Smooth muscle cell (in vitro differentiated cells): Measurements from ENCODE around the gene ZNF552. TPM values are rescaled to one million over a fixed set of nuclear protein-coding genes. Genes with fewer than 3 reads are reported as not detected.
"Not testable (repeated sequence)": the region's sequence is repeated elsewhere in the genome, so short reads cannot be mapped to it uniquely, and the experiment has no call there.

ENCODE experiments used
- DNase-seq: peaks from one replicate; lab custom pipeline; 2025; ENCODE audit not compliant: unreplicated experiment; lab: John Stamatoyannopoulos, UW
- H2AFZ ChIP-seq: fragments of 200-600 bp; sonication (generic); 2 replicates; pipeline ENCODE4 v1.6.0; 2016; ENCODE audit warnings: antibody characterized with exemption, low read depth, mild to moderate bottlenecking
- H3F3A ChIP-seq: fragments of 200-600 bp; sonication (generic); 2 replicates; pipeline ENCODE4 v1.6.0; 2017; ENCODE audit warnings: antibody characterized with exemption, low read depth
- H3K27ac ChIP-seq: fragments of 200-600 bp; sonication (generic); 2 replicates; pipeline ENCODE4 v1.5.1; 2016; ENCODE audit warnings: low read depth, mild to moderate bottlenecking
- H3K27me3 ChIP-seq: fragments of 200-600 bp; sonication (generic); 2 replicates; pipeline ENCODE4 v1.6.1; 2016; ENCODE audit warnings: low read depth, mild to moderate bottlenecking
- H3K36me3 ChIP-seq: fragments of 200-600 bp; sonication (generic); 2 replicates; pipeline ENCODE4 v1.5.1; 2016; ENCODE audit warnings: low read depth
- H3K4me1 ChIP-seq: fragments of 200-600 bp; sonication (generic); 2 replicates; pipeline ENCODE4 v1.5.1; 2016; ENCODE audit warnings: low read depth
- H3K4me2 ChIP-seq: fragments of 200-600 bp; sonication (generic); 2 replicates; pipeline ENCODE4 v1.6.0; 2016; ENCODE audit warnings: mild to moderate bottlenecking
- H3K4me3 ChIP-seq: fragments of 200-600 bp; sonication (generic); 2 replicates; pipeline ENCODE4 v1.5.1; 2016; ENCODE audit warnings: mild to moderate bottlenecking
- H3K79me2 ChIP-seq: fragments of 200-600 bp; sonication (generic); 2 replicates; pipeline ENCODE4 v1.6.0; 2016; ENCODE audit warnings: low read depth, mild to moderate bottlenecking
- H3K9ac ChIP-seq: fragments of 200-600 bp; sonication (generic); 2 replicates; pipeline ENCODE4 v1.6.0; 2016; ENCODE audit warnings: low read depth
- H3K9me3 ChIP-seq: fragments of 200-600 bp; sonication (generic); replicated peaks from 2 replicates; pipeline ENCODE4 v1.5.1; 2016; ENCODE audit warnings: low read depth
- H4K20me1 ChIP-seq: fragments of 200-600 bp; sonication (generic); 2 replicates; pipeline ENCODE4 v1.6.0; 2016; ENCODE audit warnings: low read depth
- WGBS: methylation state at CpG from one replicate; pipeline ENCODE4 v1.1.7; 2016; ENCODE audit warnings: low lambda C conversion rate; 5-methylcytosine and 5-hydroxymethylcytosine counted together
- polyA plus RNA-seq: library from polyadenylated mRNA; unstranded; fragments of >200 nt; fragmentation: Nextera tagmentation; extraction: Ambion mirVana; gene quantifications from 2 replicates; pipeline ENCODE4 v1.2.1, GENCODE V29; 2016
- total RNA-seq: library from RNA; depleted of rRNA; stranded (reverse); fragments of >200 nt; gene quantifications from 2 replicates; pipeline ENCODE4 v1.2.3, GENCODE V29; 2014
- TF ChIP-seq, protein P1 (sequence below): fragments of 200-600 bp; sonication (generic); IDR thresholded peaks from 2 replicates; pipeline ENCODE4 v1.5.1; 2017; ENCODE audit warnings: borderline replicate concordance, mild to moderate bottlenecking, antibody characterized with exemption; ENCODE audit not compliant: insufficient read depth, poor library complexity, severe bottlenecking

ZNF552 gene
- total and polyA plus RNA-seq, 2 experiments from 2014 or later: 1.9 to 6.7 TPM

DNA sequence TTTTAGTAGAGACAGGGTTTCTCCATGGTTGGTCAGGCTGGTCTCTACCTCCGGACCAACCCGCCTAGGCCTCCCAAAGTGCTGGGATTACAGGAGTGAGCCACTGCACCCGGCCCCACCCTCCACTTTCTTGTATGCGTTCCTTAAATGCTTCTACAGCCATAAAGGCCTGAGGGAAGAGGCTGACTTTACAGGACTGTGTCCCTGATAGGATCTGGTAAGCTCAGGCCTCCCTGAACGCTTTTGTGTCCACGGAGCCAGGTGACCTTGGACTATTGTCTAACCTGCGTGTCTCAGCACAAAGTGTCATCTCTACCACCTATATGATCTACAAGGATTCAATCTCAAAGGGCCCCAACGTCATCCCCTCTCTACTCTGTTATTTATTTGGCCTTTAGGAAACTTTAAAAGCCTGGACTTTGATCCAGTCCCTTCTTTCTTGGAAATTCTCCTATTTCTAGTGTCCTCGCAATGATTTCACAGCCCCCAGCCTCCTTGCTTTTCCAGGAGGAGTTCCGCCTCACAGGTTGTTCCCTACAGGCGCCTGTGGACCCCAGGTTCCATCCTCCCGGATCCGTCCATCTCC is 701 bp downstream of the ZNF552 start:
- Histone ChIP-seq H3K9ac (peak overlapping the region; percentile 64), H3K27ac (peak overlapping the region; percentile 75), H3K36me3 (no peaks in the 10 kb centered on the region), H3K9me3 (no peaks in the 10 kb centered on the region), H3K4me2 (peak overlapping the region; percentile 96), H4K20me1 (peaks cover 25% of the 10 kb centered on the region), H3K4me1 (peaks cover 4% of the 10 kb centered on the region), H3K4me3 (peak overlapping the region; percentile 88), H3K27me3 (no peaks in the 10 kb centered on the region), H2AFZ (peak overlapping the region; percentile 52), H3K79me2 (peaks cover 36% of the 10 kb centered on the region), H3F3A (no peaks in the 10 kb centered on the region)
- no peak for DNase-seq
- 10% methylated on average over 13 of the region's 13 CpGs for WGBS
- TF ChIP-seq, protein P1, sequence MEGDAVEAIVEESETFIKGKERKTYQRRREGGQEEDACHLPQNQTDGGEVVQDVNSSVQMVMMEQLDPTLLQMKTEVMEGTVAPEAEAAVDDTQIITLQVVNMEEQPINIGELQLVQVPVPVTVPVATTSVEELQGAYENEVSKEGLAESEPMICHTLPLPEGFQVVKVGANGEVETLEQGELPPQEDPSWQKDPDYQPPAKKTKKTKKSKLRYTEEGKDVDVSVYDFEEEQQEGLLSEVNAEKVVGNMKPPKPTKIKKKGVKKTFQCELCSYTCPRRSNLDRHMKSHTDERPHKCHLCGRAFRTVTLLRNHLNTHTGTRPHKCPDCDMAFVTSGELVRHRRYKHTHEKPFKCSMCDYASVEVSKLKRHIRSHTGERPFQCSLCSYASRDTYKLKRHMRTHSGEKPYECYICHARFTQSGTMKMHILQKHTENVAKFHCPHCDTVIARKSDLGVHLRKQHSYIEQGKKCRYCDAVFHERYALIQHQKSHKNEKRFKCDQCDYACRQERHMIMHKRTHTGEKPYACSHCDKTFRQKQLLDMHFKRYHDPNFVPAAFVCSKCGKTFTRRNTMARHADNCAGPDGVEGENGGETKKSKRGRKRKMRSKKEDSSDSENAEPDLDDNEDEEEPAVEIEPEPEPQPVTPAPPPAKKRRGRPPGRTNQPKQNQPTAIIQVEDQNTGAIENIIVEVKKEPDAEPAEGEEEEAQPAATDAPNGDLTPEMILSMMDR: no peak

DNA sequence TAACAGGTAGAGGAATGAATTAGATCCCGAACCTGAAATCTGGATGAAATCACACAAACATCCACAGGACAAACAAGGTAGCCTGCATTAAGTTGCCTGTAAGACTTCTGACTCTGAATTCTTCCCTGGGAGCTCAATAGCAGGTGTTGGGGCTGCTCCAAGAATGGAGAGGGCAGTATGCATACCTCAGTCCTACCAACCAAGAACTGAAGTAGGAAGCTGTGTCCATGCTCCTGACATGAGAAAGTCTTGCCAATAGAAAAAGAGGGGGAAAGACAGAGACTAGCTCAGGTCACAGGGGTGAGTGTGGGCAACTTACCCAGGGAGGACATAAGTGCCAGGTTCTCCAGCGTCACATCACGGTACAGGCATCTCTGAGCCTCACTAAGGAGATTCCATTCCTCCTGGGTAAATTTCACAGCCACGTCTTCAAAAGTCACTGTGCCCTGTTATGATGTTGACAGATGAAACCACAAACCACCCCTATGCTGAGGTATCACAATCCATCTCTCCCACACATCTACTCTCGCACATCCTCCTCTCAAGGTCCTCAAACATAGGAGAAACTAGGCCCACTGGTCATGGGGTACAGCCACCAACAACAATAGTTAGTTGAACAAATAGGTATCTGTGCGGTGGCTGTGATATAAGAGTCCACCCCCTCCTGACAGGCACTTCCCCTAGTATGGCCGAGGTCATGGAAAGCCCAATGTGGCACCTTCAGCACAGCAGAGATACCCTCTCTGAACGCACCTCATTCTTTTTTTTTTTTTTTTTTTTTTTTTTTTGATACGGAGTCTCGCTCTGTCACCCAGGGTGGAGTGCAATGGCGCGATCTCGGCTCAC is 1.5 kb downstream of the ZNF552 start:
- not testable (repeated sequence) for H3K27me3 ChIP-seq, H2AFZ ChIP-seq, H3K4me1 ChIP-seq, H3K36me3 ChIP-seq, H3F3A ChIP-seq, DNase-seq, H3K9me3 ChIP-seq, H3K9ac ChIP-seq
- peaks cover 29% of the 10 kb centered on the region for H4K20me1 ChIP-seq
- peaks cover 36% of the 10 kb centered on the region for H3K79me2 ChIP-seq
- WGBS: 77% methylated on average over 12 of the region's 13 CpGs
- H3K4me3 ChIP-seq: peak overlapping the region; percentile 88
- H3K4me2 ChIP-seq: peak overlapping the region; percentile 96
- H3K27ac ChIP-seq: peak overlapping the region; percentile 75

DNA sequence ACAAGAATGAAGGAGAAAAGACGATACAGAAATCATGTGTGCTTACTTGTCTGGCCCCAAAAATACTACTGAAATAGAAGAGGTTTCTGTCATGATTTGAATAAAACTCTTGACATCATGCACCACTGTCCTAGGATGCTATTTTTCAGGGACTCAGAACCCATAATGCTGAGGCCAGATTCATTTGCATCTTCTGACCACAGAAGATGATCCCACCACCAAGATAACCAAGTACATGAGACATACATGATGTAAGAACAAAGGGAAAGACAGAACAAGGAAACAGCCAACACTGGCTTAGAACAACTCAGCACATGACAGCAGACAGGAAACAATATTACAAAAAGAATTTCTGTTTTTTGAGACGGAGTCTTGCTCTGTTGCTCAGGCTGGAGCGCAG is 2.5 kb downstream of the ZNF552 start:
- H3K27me3 ChIP-seq: no peaks in the 10 kb centered on the region
- TF ChIP-seq, protein P1: no peak
- 92% methylated on average over 3 of the region's 3 CpGs for WGBS
- H3K9me3 ChIP-seq: no peaks in the 10 kb centered on the region
- no peak for DNase-seq
- peaks cover 30% of the 10 kb centered on the region for H3K79me2 ChIP-seq
- H3K27ac ChIP-seq: no peak overlapping the region
- no peaks in the 10 kb centered on the region for H3K36me3 ChIP-seq
- peaks cover 35% of the 10 kb centered on the region for H4K20me1 ChIP-seq
- H3K4me3 ChIP-seq: peak overlapping the region; percentile 13
- H3K4me1 ChIP-seq: no peaks in the 10 kb centered on the region
- H3F3A ChIP-seq: no peaks in the 10 kb centered on the region
- H3K4me2 ChIP-seq: no peak overlapping the region
- no peak overlapping the region for H3K9ac ChIP-seq
- no peak overlapping the region for H2AFZ ChIP-seq

DNA sequence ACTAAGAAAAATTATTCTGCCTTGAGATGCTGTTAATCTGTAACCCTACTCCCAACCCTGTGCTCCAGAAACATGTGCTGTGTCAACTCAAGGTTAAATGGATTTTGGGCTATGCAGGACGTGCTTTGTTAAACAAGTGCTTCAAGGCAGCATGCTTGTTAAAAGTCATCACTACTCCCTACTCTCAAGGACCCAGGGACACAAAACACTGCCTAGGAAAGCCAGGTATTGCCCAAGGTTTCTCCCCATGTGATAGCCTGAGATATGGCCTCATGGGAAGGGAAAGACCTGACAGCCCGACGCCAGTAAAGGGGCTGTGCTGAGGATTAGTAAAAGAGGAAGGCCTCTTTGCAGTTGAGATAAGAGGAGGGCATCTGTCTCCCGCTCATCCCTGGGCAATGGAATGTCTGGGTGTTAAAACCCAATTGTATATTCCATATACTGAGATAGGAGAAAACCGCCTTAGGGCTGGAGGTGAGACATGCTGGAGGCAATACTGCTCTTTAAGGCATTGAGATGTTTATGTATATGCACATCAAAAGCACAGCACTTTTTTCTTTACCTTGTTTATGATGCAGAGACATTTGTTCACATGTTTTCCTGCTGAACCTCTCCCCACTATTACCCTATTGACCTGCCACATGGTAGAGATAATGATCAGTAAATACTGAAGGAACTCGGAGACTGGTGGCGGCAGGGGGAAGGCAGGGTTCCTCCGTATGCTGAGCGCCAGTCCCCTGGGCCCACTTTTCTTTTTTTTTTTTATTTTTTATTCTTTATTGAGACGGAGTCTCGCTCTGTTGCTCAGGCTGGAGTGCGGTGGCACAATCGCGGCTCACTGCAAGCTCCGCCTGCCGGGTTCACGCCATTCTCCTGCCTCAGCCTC is 4.1 kb downstream of the ZNF552 start:
- peaks cover 35% of the 10 kb centered on the region for H4K20me1 ChIP-seq
- not testable (repeated sequence) for H3K9ac ChIP-seq, H2AFZ ChIP-seq, H3K4me1 ChIP-seq, H3K27me3 ChIP-seq, H3K4me2 ChIP-seq, H3F3A ChIP-seq, H3K9me3 ChIP-seq, H3K4me3 ChIP-seq, H3K36me3 ChIP-seq, DNase-seq
- peak overlapping the region; percentile 2 for H3K27ac ChIP-seq
- WGBS: 54% methylated on average over 17 of the region's 17 CpGs
- peaks cover 37% of the 10 kb centered on the region for H3K79me2 ChIP-seq
